ENCODE results near the gene CDK5. TPM values are rescaled to one million over a fixed set of nuclear protein-coding genes. Genes with fewer than 3 reads are reported as not detected.

Gene CDK5
- total RNA-seq, 1 donor from 2014 or later = 27.0 TPM

GRCh38 chr7:151085329-151085690 is 27.6 kb upstream of the CDK5 start:
- no peak overlapping the region for H3K4me3 ChIP-seq (ENCODE audit: low read depth, low read length)
- DNase-seq (ENCODE audit: low read depth) = no peak
- TF ChIP-seq CTCF (IDR thresholded peaks at IDR 0.05; ENCODE audit: insufficient read depth, low read length, poor library complexity, severe bottlenecking) = no peak
- H3K27me3 ChIP-seq (ENCODE audit: control insufficient read depth, insufficient read depth, low read length) = no peaks in the 10 kb centered on the region
- H3K36me3 ChIP-seq (ENCODE audit: control insufficient read depth, insufficient read depth, low read length) = peaks cover 1% of the 10 kb centered on the region

GRCh38 chr7:151083824-151084160 is 26.1 kb upstream of the CDK5 start:
- no peak for TF ChIP-seq CTCF (IDR thresholded peaks at IDR 0.05; ENCODE audit: insufficient read depth, low read length, poor library complexity, severe bottlenecking)
- no peak for DNase-seq (ENCODE audit: low read depth)
- no peaks in the 10 kb centered on the region for H3K27me3 ChIP-seq (ENCODE audit: control insufficient read depth, insufficient read depth, low read length)
- peak overlapping the region; percentile 84 for H3K4me3 ChIP-seq (ENCODE audit: low read depth, low read length)
- H3K36me3 ChIP-seq (ENCODE audit: control insufficient read depth, insufficient read depth, low read length) = peaks cover 1% of the 10 kb centered on the region

GRCh38 chr7:151083071-151083823 is 25.6 kb upstream of the CDK5 start, which contains the start of gene TMUB1:
Gene TMUB1, minus strand, starts transcription at chr7:151083493. Its CDS starts 930 bp downstream, at chr7:151082563.
- H3K27me3 ChIP-seq (ENCODE audit: control insufficient read depth, insufficient read depth, low read length) = no peaks in the 10 kb centered on the region
- no peak for DNase-seq (ENCODE audit: low read depth)
- H3K4me3 ChIP-seq (ENCODE audit: low read depth, low read length) = peak within 1 kb of the TSS; percentile 84
- peaks cover 1% of the 10 kb centered on the region for H3K36me3 ChIP-seq (ENCODE audit: control insufficient read depth, insufficient read depth, low read length)
- no peak for TF ChIP-seq CTCF (IDR thresholded peaks at IDR 0.05; ENCODE audit: insufficient read depth, low read length, poor library complexity, severe bottlenecking)

GRCh38 chr7:151082141-151083070 is 24.7 kb upstream of the CDK5 start:
- Histone ChIP-seq H3K36me3 (ENCODE audit: control insufficient read depth, insufficient read depth, low read length) (no peaks in the 10 kb centered on the region), H3K27me3 (ENCODE audit: control insufficient read depth, insufficient read depth, low read length) (no peaks in the 10 kb centered on the region), H3K4me3 (ENCODE audit: low read depth, low read length) (peak overlapping the region; percentile 84)
- no peak for DNase-seq (ENCODE audit: low read depth)
- no peak for TF ChIP-seq CTCF (IDR thresholded peaks at IDR 0.05; ENCODE audit: insufficient read depth, low read length, poor library complexity, severe bottlenecking)

GRCh38 chr7:151081170-151082101 is 23.7 kb upstream of the CDK5 start:
- no peak for DNase-seq (ENCODE audit: low read depth)
- no peak for TF ChIP-seq CTCF (IDR thresholded peaks at IDR 0.05; ENCODE audit: insufficient read depth, low read length, poor library complexity, severe bottlenecking)
- peak overlapping the region; percentile 11 for H3K4me3 ChIP-seq (ENCODE audit: low read depth, low read length)
- no peaks in the 10 kb centered on the region for H3K27me3 ChIP-seq (ENCODE audit: control insufficient read depth, insufficient read depth, low read length)
- peaks cover 1% of the 10 kb centered on the region for H3K36me3 ChIP-seq (ENCODE audit: control insufficient read depth, insufficient read depth, low read length)
